Neural cell (in vitro differentiated cells): ENCODE results near the gene CEP170B. TPM values are rescaled to one million over a fixed set of nuclear protein-coding genes. Genes with fewer than 3 reads are reported as not detected.

Source experiments
- H2AFZ ChIP-seq: fragments of 200-600, 300-800 bp; sonication (generic), shearing (Covaris generic); 2 replicates; pipeline ENCODE4 v1.6.0; 2014; ENCODE audit warnings: low read depth, mild to moderate bottlenecking, antibody characterized with exemption, low read length, moderate library complexity
- H3F3A ChIP-seq: fragments of 200-600 bp; shearing (Covaris generic); 2 replicates; pipeline ENCODE4 v1.6.1; 2016; ENCODE audit warnings: mild to moderate bottlenecking, moderate library complexity, mixed read lengths, antibody characterized with exemption, low read length; ENCODE audit not compliant: insufficient read depth, poor library complexity, severe bottlenecking
- H3K27ac ChIP-seq: fragments of 200-600, 300-800 bp; sonication (generic), shearing (Covaris generic); 2 replicates; pipeline ENCODE4 v1.5.1; 2014; ENCODE audit warnings: mild to moderate bottlenecking, low read length, moderate library complexity
- H3K27me3 ChIP-seq: fragments of 300-800, 200-600 bp; sonication (generic), shearing (Covaris generic); 2 replicates; pipeline ENCODE4 v1.6.0; 2014; ENCODE audit warnings: mild to moderate bottlenecking, low read depth, low read length, moderate library complexity; ENCODE audit not compliant: insufficient read depth
- H3K36me3 ChIP-seq: fragments of 300-800, 200-600 bp; sonication (generic), shearing (Covaris generic); 2 replicates; pipeline ENCODE4 v1.5.1; 2014; ENCODE audit warnings: mild to moderate bottlenecking, antibody characterized with exemption, low read length, moderate library complexity; ENCODE audit not compliant: insufficient read depth
- H3K4me2 ChIP-seq: fragments of 300-800, 200-600 bp; sonication (generic), shearing (Covaris generic); 2 replicates; pipeline ENCODE4 v1.6.0; 2014; ENCODE audit warnings: mild to moderate bottlenecking, low read length
- H3K4me3 ChIP-seq: fragments of 300-800, 200-600 bp; sonication (generic), shearing (Covaris generic); 2 replicates; pipeline ENCODE4 v1.5.1; 2014; ENCODE audit warnings: mild to moderate bottlenecking, low read length, moderate library complexity
- H3K79me2 ChIP-seq: fragments of 200-600 bp; shearing (Covaris generic); replicated peaks from 2 replicates; pipeline ENCODE4 v1.6.0; 2014; ENCODE audit warnings: mild to moderate bottlenecking, low read length, moderate library complexity; ENCODE audit not compliant: insufficient read depth
- H3K9ac ChIP-seq: fragments of 300-800, 200-600 bp; sonication (generic), shearing (Covaris generic); 2 replicates; pipeline ENCODE4 v1.6.1; 2016; ENCODE audit warnings: mild to moderate bottlenecking, low read length, mixed read lengths
- H3K9me2 ChIP-seq: fragments of 200-600 bp; shearing (Covaris generic); 2 replicates; pipeline ENCODE4 v1.6.1; 2016; ENCODE audit warnings: mild to moderate bottlenecking, low read length, mixed read lengths; ENCODE audit not compliant: insufficient read depth
- H3K9me3 ChIP-seq: fragments of 200-600, 300-800 bp; sonication (generic), shearing (Covaris generic); 2 replicates; pipeline ENCODE4 v1.6.1; 2016; ENCODE audit warnings: mild to moderate bottlenecking, mixed run types, low read length, moderate library complexity, mixed read lengths
- H4K20me1 ChIP-seq: fragments of 200-600 bp; shearing (Covaris generic); 2 replicates; pipeline ENCODE4 v1.6.1; 2016; ENCODE audit warnings: mild to moderate bottlenecking, mixed run types; ENCODE audit not compliant: insufficient read depth
- EP300 ChIP-seq: fragments of 450-650 bp; conservative IDR thresholded peaks from 2 replicates; pipeline ENCODE4 v1.6.1; 2014; ENCODE audit warnings: antibody characterized with exemption, mild to moderate bottlenecking, moderate library complexity; ENCODE audit not compliant: poor library complexity, severe bottlenecking
- EZH2 ChIP-seq: fragments of 200-600, 300-800 bp; shearing (Covaris generic), sonication (generic); IDR thresholded peaks from 2 replicates; pipeline ENCODE4 v1.6.1; 2014; ENCODE audit warnings: antibody characterized with exemption, low read length, borderline replicate concordance, mild to moderate bottlenecking; ENCODE audit not compliant: insufficient read depth, poor library complexity, severe bottlenecking
- MXI1 ChIP-seq: fragments of 450-650 bp; conservative IDR thresholded peaks from 2 replicates; pipeline ENCODE4 v1.6.1; 2014; ENCODE audit warnings: antibody characterized with exemption, mild to moderate bottlenecking; ENCODE audit not compliant: poor library complexity, severe bottlenecking
- POLR2AphosphoS5 ChIP-seq: IDR thresholded peaks from 2 replicates; pipeline ENCODE4 v1.6.1; 2012
- RAD21 ChIP-seq: fragments of 450-650 bp; conservative IDR thresholded peaks from 2 replicates; pipeline ENCODE4 v1.6.1; 2014; ENCODE audit warnings: antibody characterized with exemption, mild to moderate bottlenecking, moderate library complexity
- SMC3 ChIP-seq: fragments of 450-650 bp; conservative IDR thresholded peaks from 2 replicates; pipeline ENCODE4 v1.6.1; 2014; ENCODE audit warnings: antibody characterized with exemption, mild to moderate bottlenecking, moderate library complexity; ENCODE audit not compliant: poor library complexity
- TAF1 ChIP-seq: IDR thresholded peaks from 2 replicates; pipeline ENCODE4 v1.6.1; 2012; ENCODE audit warnings: low read depth
- polyA plus RNA-seq: library from polyadenylated mRNA; depleted of rRNA; stranded (reverse); fragments of >200 nt; gene quantifications from 2 replicates; pipeline ENCODE4 v1.2.3, GENCODE V29; 2014
- TF ChIP-seq, protein P1 (sequence below): IDR thresholded peaks from 2 replicates; pipeline ENCODE4 v1.6.1; 2012; ENCODE audit warnings: borderline replicate concordance
- TF ChIP-seq, protein P2 (sequence below): fragments of 450-650 bp; IDR thresholded peaks from 2 replicates; pipeline ENCODE4 v1.5.1; 2014; ENCODE audit warnings: antibody characterized with exemption, mild to moderate bottlenecking, moderate library complexity; ENCODE audit not compliant: poor library complexity, severe bottlenecking

CEP170B gene
- polyA plus RNA-seq, 1 donor from 2014 or later: 11.6 TPM

DNA sequence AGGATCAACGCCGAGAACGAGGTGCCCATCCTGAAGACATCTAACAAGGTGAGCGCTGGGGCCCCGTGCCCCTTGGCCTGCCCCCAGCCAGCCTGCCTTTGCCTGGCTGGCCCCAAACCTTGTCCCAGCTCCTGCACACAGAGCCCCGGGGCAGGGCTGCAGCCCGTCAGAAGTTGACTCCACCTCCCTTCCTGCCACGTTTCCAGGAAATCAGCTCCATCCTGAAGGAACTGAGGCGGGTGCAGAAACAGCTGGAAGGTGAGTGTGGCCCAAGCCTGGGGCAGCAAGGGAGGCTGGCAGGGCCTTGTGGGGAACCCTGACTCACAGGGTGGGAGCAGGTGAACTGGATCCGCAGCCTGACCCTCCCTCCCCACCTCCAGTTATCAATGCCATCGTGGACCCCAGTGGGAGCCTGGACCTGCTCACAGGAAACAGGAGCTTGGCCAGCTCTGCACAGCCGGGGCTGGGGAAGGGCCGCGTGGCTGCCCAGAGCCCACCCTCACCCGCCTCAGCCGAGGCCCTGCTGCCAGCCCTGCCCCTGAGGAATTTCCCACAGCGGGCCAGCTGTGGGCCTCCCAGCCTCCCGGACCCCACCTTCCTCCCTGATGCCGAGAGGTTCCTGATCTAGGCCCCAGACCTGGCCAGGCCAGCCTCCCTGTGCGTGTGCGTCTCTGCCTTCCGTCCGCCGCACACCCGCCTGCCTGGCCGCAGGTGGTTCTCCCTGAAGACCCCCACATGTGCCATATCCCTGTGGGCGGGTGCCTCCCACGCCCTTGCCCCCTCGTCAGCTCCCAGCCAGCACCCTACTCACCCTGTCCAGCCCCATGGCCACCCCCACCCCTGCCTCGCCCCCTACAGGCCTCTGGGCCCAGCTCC lies 29.5 kb downstream of the CEP170B start:
- H3K9me3 ChIP-seq: no peaks in the 10 kb centered on the region
- no peaks in the 10 kb centered on the region for H3K36me3 ChIP-seq
- no peaks in the 10 kb centered on the region for H3K27me3 ChIP-seq
- no peaks in the 10 kb centered on the region for H4K20me1 ChIP-seq
- H3K27ac ChIP-seq: no peak overlapping the region
- H3K79me2 ChIP-seq: no peaks in the 10 kb centered on the region
- no peaks in the 10 kb centered on the region for H3F3A ChIP-seq
- H3K4me3 ChIP-seq: no peak overlapping the region
- no peak overlapping the region for H3K9ac ChIP-seq
- H3K9me2 ChIP-seq: no peaks in the 10 kb centered on the region
- no peak overlapping the region for H3K4me2 ChIP-seq
- no peak overlapping the region for H2AFZ ChIP-seq
- TF ChIP-seq RAD21: no peak

DNA sequence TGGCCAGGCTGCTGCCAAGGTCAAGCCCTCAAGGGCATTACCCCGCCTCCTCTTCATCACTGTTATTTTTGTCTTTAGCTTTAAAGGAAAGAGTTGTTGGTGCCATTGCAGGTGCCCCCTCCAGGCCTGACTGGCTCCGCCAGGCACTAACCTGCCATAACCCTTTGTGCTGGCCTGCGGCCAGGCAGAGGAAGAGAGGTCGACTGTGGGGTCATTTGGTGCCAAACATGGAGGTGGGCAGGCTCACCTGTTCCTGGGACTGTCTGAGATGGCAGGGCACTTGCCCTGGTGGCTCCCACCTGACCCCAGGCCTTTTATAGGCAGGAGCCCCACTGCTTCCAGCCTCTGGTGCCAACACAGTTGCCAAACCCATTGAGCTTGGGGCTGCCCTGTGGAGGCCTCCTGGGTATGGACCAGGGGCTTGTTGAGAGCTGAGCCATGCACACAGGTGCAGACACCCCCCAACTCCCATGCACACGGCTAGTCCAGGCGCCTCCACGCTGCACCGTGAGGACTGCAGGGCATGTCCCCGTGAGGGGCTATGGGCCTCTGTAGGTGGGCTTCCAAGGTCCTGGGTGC lies 30.2 kb downstream of the CEP170B start:
- Histone ChIP-seq H3K4me3 (no peak overlapping the region), H3K9ac (no peak overlapping the region), H3K9me3 (no peaks in the 10 kb centered on the region), H3K79me2 (no peaks in the 10 kb centered on the region), H4K20me1 (no peaks in the 10 kb centered on the region), H3F3A (no peaks in the 10 kb centered on the region), H3K4me2 (no peak overlapping the region), H3K27ac (no peak overlapping the region), H3K9me2 (no peaks in the 10 kb centered on the region), H3K36me3 (no peaks in the 10 kb centered on the region), H3K27me3 (no peaks in the 10 kb centered on the region), H2AFZ (no peak overlapping the region)
- TF ChIP-seq SMC3 (no peak), EP300 (no peak), POLR2AphosphoS5 (no peak), MXI1 (no peak), TAF1 (no peak), RAD21 (no peak), EZH2 (no peak)
- TF ChIP-seq, protein P1, sequence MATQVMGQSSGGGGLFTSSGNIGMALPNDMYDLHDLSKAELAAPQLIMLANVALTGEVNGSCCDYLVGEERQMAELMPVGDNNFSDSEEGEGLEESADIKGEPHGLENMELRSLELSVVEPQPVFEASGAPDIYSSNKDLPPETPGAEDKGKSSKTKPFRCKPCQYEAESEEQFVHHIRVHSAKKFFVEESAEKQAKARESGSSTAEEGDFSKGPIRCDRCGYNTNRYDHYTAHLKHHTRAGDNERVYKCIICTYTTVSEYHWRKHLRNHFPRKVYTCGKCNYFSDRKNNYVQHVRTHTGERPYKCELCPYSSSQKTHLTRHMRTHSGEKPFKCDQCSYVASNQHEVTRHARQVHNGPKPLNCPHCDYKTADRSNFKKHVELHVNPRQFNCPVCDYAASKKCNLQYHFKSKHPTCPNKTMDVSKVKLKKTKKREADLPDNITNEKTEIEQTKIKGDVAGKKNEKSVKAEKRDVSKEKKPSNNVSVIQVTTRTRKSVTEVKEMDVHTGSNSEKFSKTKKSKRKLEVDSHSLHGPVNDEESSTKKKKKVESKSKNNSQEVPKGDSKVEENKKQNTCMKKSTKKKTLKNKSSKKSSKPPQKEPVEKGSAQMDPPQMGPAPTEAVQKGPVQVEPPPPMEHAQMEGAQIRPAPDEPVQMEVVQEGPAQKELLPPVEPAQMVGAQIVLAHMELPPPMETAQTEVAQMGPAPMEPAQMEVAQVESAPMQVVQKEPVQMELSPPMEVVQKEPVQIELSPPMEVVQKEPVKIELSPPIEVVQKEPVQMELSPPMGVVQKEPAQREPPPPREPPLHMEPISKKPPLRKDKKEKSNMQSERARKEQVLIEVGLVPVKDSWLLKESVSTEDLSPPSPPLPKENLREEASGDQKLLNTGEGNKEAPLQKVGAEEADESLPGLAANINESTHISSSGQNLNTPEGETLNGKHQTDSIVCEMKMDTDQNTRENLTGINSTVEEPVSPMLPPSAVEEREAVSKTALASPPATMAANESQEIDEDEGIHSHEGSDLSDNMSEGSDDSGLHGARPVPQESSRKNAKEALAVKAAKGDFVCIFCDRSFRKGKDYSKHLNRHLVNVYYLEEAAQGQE: no peak
- TF ChIP-seq, protein P2, sequence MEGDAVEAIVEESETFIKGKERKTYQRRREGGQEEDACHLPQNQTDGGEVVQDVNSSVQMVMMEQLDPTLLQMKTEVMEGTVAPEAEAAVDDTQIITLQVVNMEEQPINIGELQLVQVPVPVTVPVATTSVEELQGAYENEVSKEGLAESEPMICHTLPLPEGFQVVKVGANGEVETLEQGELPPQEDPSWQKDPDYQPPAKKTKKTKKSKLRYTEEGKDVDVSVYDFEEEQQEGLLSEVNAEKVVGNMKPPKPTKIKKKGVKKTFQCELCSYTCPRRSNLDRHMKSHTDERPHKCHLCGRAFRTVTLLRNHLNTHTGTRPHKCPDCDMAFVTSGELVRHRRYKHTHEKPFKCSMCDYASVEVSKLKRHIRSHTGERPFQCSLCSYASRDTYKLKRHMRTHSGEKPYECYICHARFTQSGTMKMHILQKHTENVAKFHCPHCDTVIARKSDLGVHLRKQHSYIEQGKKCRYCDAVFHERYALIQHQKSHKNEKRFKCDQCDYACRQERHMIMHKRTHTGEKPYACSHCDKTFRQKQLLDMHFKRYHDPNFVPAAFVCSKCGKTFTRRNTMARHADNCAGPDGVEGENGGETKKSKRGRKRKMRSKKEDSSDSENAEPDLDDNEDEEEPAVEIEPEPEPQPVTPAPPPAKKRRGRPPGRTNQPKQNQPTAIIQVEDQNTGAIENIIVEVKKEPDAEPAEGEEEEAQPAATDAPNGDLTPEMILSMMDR: no peak
